DND-41 (cell line): ENCODE data around the gene CERS6.

Experiments
- ATAC-seq: fragments of 200-7000 bp; cut with Tn5 transposase; 3 replicates; pipeline ENCODE4 v1.9.1; 2021; ENCODE audit warnings: low read depth; ENCODE audit not compliant: insufficient read depth
- DNase-seq: peaks from one replicate; pipeline ENCODE4 v3.0.0-alpha.2; 2020
- H2AFZ ChIP-seq: 2 replicates; pipeline ENCODE4 v1.6.0; 2012; ENCODE audit warnings: low read depth, low read length
- H3K27ac ChIP-seq: 2 replicates; pipeline ENCODE4 v1.5.1; 2012; ENCODE audit warnings: low read length, inconsistent platforms
- H3K27me3 ChIP-seq: fragments of 200-600 bp; sonication (generic); 2 replicates; pipeline ENCODE4 v1.6.0; 2012; ENCODE audit warnings: low read length, mild to moderate bottlenecking, inconsistent platforms; ENCODE audit not compliant: insufficient read depth, poor library complexity
- H3K36me3 ChIP-seq: 2 replicates; pipeline ENCODE4 v1.5.1; 2012; ENCODE audit warnings: low read length, inconsistent platforms; ENCODE audit not compliant: insufficient read depth
- H3K4me1 ChIP-seq: 2 replicates; pipeline ENCODE4 v1.5.1; 2012; ENCODE audit warnings: mild to moderate bottlenecking, low read length; ENCODE audit not compliant: insufficient read depth
- H3K4me2 ChIP-seq: 2 replicates; pipeline ENCODE4 v1.6.0; 2012; ENCODE audit warnings: mild to moderate bottlenecking, moderate library complexity, low read length, inconsistent platforms; ENCODE audit not compliant: insufficient read depth
- H3K4me3 ChIP-seq, 2 experiments: fragments of 200-600 bp in 1 of 2; shearing (Covaris generic) in 1 of 2; 2 replicates each; pipeline ENCODE4 v1.5.1; 2012 to 2016; ENCODE audit warnings: inconsistent platforms in 2 of 2, low read length in 2 of 2, mild to moderate bottlenecking in 2 of 2, low read depth in 1 of 2, moderate library complexity in 1 of 2
- H3K79me2 ChIP-seq: 2 replicates; pipeline ENCODE4 v1.6.0; 2012; ENCODE audit warnings: low read length, inconsistent platforms; ENCODE audit not compliant: insufficient read depth
- H3K9ac ChIP-seq: 2 replicates; pipeline ENCODE4 v1.6.0; 2012; ENCODE audit warnings: low read depth, mild to moderate bottlenecking, inconsistent platforms, low read length, moderate library complexity
- H3K9me3 ChIP-seq: 2 replicates; pipeline ENCODE4 v1.5.1; 2012; ENCODE audit warnings: low read length, moderate library complexity, mild to moderate bottlenecking, inconsistent platforms; ENCODE audit not compliant: insufficient read depth, severe bottlenecking
- H4K20me1 ChIP-seq: 2 replicates; pipeline ENCODE4 v1.6.0; 2012; ENCODE audit warnings: low read length; ENCODE audit not compliant: insufficient read depth
- EZH2 ChIP-seq: IDR thresholded peaks from 3 replicates; pipeline ENCODE4 v1.6.1; 2012; ENCODE audit warnings: borderline replicate concordance, low read depth, mild to moderate bottlenecking, moderate library complexity, low read length, inconsistent platforms; ENCODE audit not compliant: severe bottlenecking
- TF ChIP-seq, protein P1 (sequence below): IDR thresholded peaks from 2 replicates; pipeline ENCODE4 v1.5.1; 2012; ENCODE audit warnings: borderline replicate concordance, low read length, moderate library complexity, mild to moderate bottlenecking; ENCODE audit not compliant: poor library complexity, severe bottlenecking; ENCODE audit errors: extremely low read depth

CERS6 gene

DNA sequence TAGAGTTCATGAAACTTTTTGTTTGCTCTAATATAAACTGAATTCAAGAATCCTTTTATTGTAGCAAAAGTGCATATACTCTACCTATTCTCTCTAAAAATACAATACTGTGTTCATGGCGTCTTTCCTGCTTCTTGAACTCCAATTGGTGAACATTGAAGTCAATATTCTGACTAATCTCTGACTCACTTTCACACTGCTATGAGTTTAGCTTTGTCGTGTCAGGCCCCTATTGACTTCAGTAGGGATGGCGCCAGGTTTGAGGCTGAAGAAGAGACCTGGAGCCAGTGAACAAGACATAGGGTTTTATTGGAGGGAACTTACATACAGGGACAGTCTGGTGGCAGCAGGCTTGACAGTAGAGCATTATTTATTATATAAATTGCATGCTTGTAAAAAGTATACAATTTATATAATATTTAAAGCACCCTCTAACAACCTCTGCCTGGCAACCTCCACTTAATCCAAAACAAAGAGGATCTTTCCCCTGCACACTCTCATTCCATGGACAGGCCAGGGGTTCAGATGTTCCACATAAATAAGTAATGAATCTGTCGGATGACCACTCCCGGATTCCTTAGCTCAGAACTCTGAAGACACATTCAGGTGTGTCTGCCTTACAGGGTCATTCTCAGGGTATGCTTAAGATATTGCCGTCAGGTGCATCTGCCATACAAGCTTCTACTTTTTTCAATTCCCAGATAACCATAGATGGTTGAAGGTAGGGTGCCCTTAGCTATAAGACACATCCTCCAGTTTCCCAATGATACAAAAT, 141.0 kb downstream of the CERS6 start:
- no peak overlapping the region for H3K4me3 ChIP-seq
- no peak for ATAC-seq
- no peak overlapping the region for H2AFZ ChIP-seq
- peaks cover 13% of the 10 kb centered on the region for H3K4me1 ChIP-seq
- no peaks in the 10 kb centered on the region for H3K36me3 ChIP-seq
- TF ChIP-seq EZH2: no peak
- TF ChIP-seq, protein P1, sequence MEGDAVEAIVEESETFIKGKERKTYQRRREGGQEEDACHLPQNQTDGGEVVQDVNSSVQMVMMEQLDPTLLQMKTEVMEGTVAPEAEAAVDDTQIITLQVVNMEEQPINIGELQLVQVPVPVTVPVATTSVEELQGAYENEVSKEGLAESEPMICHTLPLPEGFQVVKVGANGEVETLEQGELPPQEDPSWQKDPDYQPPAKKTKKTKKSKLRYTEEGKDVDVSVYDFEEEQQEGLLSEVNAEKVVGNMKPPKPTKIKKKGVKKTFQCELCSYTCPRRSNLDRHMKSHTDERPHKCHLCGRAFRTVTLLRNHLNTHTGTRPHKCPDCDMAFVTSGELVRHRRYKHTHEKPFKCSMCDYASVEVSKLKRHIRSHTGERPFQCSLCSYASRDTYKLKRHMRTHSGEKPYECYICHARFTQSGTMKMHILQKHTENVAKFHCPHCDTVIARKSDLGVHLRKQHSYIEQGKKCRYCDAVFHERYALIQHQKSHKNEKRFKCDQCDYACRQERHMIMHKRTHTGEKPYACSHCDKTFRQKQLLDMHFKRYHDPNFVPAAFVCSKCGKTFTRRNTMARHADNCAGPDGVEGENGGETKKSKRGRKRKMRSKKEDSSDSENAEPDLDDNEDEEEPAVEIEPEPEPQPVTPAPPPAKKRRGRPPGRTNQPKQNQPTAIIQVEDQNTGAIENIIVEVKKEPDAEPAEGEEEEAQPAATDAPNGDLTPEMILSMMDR: no peak
- no peaks in the 10 kb centered on the region for H3K27me3 ChIP-seq
- H3K27ac ChIP-seq: no peak overlapping the region
- H3K9me3 ChIP-seq: no peaks in the 10 kb centered on the region
- H3K4me2 ChIP-seq: no peak overlapping the region
- no peaks in the 10 kb centered on the region for H3K79me2 ChIP-seq
- no peak overlapping the region for H3K9ac ChIP-seq
- H4K20me1 ChIP-seq: peaks cover 5% of the 10 kb centered on the region; the same call in 1 of the 2 replicates
- DNase-seq: no peak

- H4K20me1 ChIP-seq: no peaks in the 10 kb centered on the region; the same call in 1 of the 2 replicates
- H3K79me2 ChIP-seq: no peaks in the 10 kb centered on the region
- ATAC-seq (no peak), DNase-seq (no peak)
- H3K9me3 ChIP-seq: peaks cover 10% of the 10 kb centered on the region
- H3K27ac ChIP-seq: no peak overlapping the region
- H3K36me3 ChIP-seq: no peaks in the 10 kb centered on the region
- H3K27me3 ChIP-seq: no peaks in the 10 kb centered on the region
- H3K4me3 ChIP-seq: no peak overlapping the region
- H3K4me2 ChIP-seq: no peak overlapping the region
- no peak overlapping the region for H3K9ac ChIP-seq
- H3K4me1 ChIP-seq: peaks cover 6% of the 10 kb centered on the region
- TF ChIP-seq EZH2: no peak
- TF ChIP-seq, protein P1: no peak
- no peak overlapping the region for H2AFZ ChIP-seq
Observed at GRCh38 chr2:168599738-168600137, 143.7 kb downstream of the CERS6 start.

- Histone ChIP-seq H4K20me1 (no peaks in the 10 kb centered on the region; the same call in 1 of the 2 replicates), H3K79me2 (no peaks in the 10 kb centered on the region), H3K27ac (no peak overlapping the region), H3K27me3 (no peaks in the 10 kb centered on the region), H2AFZ (no peak overlapping the region), H3K9ac (no peak overlapping the region), H3K4me2 (no peak overlapping the region), H3K9me3 (peaks cover 22% of the 10 kb centered on the region), H3K4me3 (no peak overlapping the region), H3K4me1 (no peaks in the 10 kb centered on the region), H3K36me3 (peaks cover 10% of the 10 kb centered on the region; the same call in 1 of the 2 replicates)
- TF ChIP-seq EZH2: no peak
- TF ChIP-seq, protein P1: no peak
- DNase-seq (no peak), ATAC-seq (no peak)
Observed at GRCh38 chr2:168600949-168601348, 144.9 kb downstream of the CERS6 start.
